Measurements from ENCODE around the gene EIF2B2.

Gene EIF2B2

GRCh38 chr14:75042035-75042434 lies 39.3 kb downstream of the EIF2B2 start:
- H3K4me3 Mint-ChIP-seq, result no peak overlapping the region
- peaks cover 34% of the 10 kb centered on the region for H3K4me1 Mint-ChIP-seq
- peaks cover 14% of the 10 kb centered on the region for H3K36me3 Mint-ChIP-seq
- no peaks in the 10 kb centered on the region for H3K9me3 Mint-ChIP-seq
- H3K27ac Mint-ChIP-seq, result no peak overlapping the region
- H3K27me3 Mint-ChIP-seq, result no peaks in the 10 kb centered on the region

GRCh38 chr14:75044322-75044721 lies 41.6 kb downstream of the EIF2B2 start:
- H3K27ac Mint-ChIP-seq, result no peak overlapping the region
- H3K36me3 Mint-ChIP-seq, result peaks cover 26% of the 10 kb centered on the region
- peaks cover 54% of the 10 kb centered on the region for H3K4me1 Mint-ChIP-seq
- H3K9me3 Mint-ChIP-seq, result no peaks in the 10 kb centered on the region
- H3K27me3 Mint-ChIP-seq, result no peaks in the 10 kb centered on the region
- no peak overlapping the region for H3K4me3 Mint-ChIP-seq

- H3K4me3 Mint-ChIP-seq, result peak overlapping the region; percentile 7
- H3K27ac Mint-ChIP-seq, result no peak overlapping the region
- peaks cover 29% of the 10 kb centered on the region for H3K36me3 Mint-ChIP-seq
- no peaks in the 10 kb centered on the region for H3K9me3 Mint-ChIP-seq
- H3K4me1 Mint-ChIP-seq, result peaks cover 59% of the 10 kb centered on the region
- H3K27me3 Mint-ChIP-seq, result no peaks in the 10 kb centered on the region
These were observed 42.0 kb downstream of the EIF2B2 start for GRCh38 chr14:75044752-75045151.

- Mint-ChIP-seq H3K9me3 (no peaks in the 10 kb centered on the region), H3K4me3 (no peak overlapping the region), H3K4me1 (peaks cover 70% of the 10 kb centered on the region), H3K27me3 (no peaks in the 10 kb centered on the region), H3K36me3 (peaks cover 30% of the 10 kb centered on the region), H3K27ac (no peak overlapping the region)
These were observed 43.6 kb downstream of the EIF2B2 start for GRCh38 chr14:75046275-75046674.

GRCh38 chr14:75046899-75047298 lies 44.2 kb downstream of the EIF2B2 start:
- Mint-ChIP-seq H3K4me3 (no peak overlapping the region), H3K9me3 (no peaks in the 10 kb centered on the region), H3K36me3 (peaks cover 30% of the 10 kb centered on the region), H3K27me3 (no peaks in the 10 kb centered on the region), H3K27ac (no peak overlapping the region), H3K4me1 (peaks cover 75% of the 10 kb centered on the region)

- Mint-ChIP-seq H3K27me3 (no peaks in the 10 kb centered on the region), H3K27ac (no peak overlapping the region), H3K9me3 (no peaks in the 10 kb centered on the region), H3K4me1 (peaks cover 75% of the 10 kb centered on the region), H3K36me3 (peaks cover 29% of the 10 kb centered on the region), H3K4me3 (no peak overlapping the region)
These were observed 44.8 kb downstream of the EIF2B2 start for GRCh38 chr14:75047506-75047905.

- Mint-ChIP-seq H3K36me3 (peaks cover 29% of the 10 kb centered on the region), H3K27me3 (no peaks in the 10 kb centered on the region), H3K4me3 (no peak overlapping the region), H3K27ac (no peak overlapping the region), H3K9me3 (no peaks in the 10 kb centered on the region), H3K4me1 (peaks cover 75% of the 10 kb centered on the region)
These were observed 45.4 kb downstream of the EIF2B2 start for GRCh38 chr14:75048101-75048500.

- Mint-ChIP-seq H3K9me3 (no peaks in the 10 kb centered on the region), H3K27ac (no peak overlapping the region), H3K4me3 (no peak overlapping the region), H3K4me1 (peaks cover 70% of the 10 kb centered on the region), H3K36me3 (peaks cover 29% of the 10 kb centered on the region), H3K27me3 (no peaks in the 10 kb centered on the region)
These were observed 46.4 kb downstream of the EIF2B2 start for GRCh38 chr14:75049136-75049535.

GRCh38 chr14:75049731-75050201 lies 47.0 kb downstream of the EIF2B2 start:
- peaks cover 64% of the 10 kb centered on the region for H3K4me1 Mint-ChIP-seq
- peak overlapping the region; percentile 94 for H3K4me3 Mint-ChIP-seq
- no peak overlapping the region for H3K27ac Mint-ChIP-seq
- H3K9me3 Mint-ChIP-seq, result no peaks in the 10 kb centered on the region
- H3K36me3 Mint-ChIP-seq, result peaks cover 29% of the 10 kb centered on the region
- H3K27me3 Mint-ChIP-seq, result no peaks in the 10 kb centered on the region

- Mint-ChIP-seq H3K27me3 (no peaks in the 10 kb centered on the region), H3K27ac (peak within 1 kb of the TSS; percentile 96), H3K36me3 (peaks cover 29% of the 10 kb centered on the region), H3K4me1 (peaks cover 56% of the 10 kb centered on the region), H3K9me3 (no peaks in the 10 kb centered on the region), H3K4me3 (peak within 1 kb of the TSS; percentile 94)
These were observed 48.3 kb downstream of the EIF2B2 start, which contains the start of gene MLH3 for GRCh38 chr14:75050852-75051555. Gene MLH3, minus strand, starts transcription at chr14:75051467. Its CDS starts 1,812 bp downstream, at chr14:75049655.

GRCh38 chr14:75051556-75051899 lies 48.8 kb downstream of the EIF2B2 start:
- Mint-ChIP-seq H3K4me3 (peak overlapping the region; percentile 94), H3K9me3 (no peaks in the 10 kb centered on the region), H3K27ac (peak overlapping the region; percentile 96), H3K4me1 (peaks cover 51% of the 10 kb centered on the region), H3K36me3 (peaks cover 29% of the 10 kb centered on the region), H3K27me3 (no peaks in the 10 kb centered on the region)

- H3K27me3 Mint-ChIP-seq, result no peaks in the 10 kb centered on the region
- no peak overlapping the region for H3K27ac Mint-ChIP-seq
- H3K36me3 Mint-ChIP-seq, result peaks cover 14% of the 10 kb centered on the region
- no peaks in the 10 kb centered on the region for H3K9me3 Mint-ChIP-seq
- H3K4me3 Mint-ChIP-seq, result no peak overlapping the region
- H3K4me1 Mint-ChIP-seq, result peaks cover 30% of the 10 kb centered on the region
These were observed 50.9 kb downstream of the EIF2B2 start for GRCh38 chr14:75053396-75054291.

- peaks cover 26% of the 10 kb centered on the region for H3K4me1 Mint-ChIP-seq
These were observed 51.7 kb downstream of the EIF2B2 start for GRCh38 chr14:75054421-75054820.

GRCh38 chr14:75059642-75060041 lies 56.9 kb downstream of the EIF2B2 start:
- Mint-ChIP-seq H3K4me1 (peaks cover 37% of the 10 kb centered on the region), H3K36me3 (peaks cover 10% of the 10 kb centered on the region), H3K9me3 (no peaks in the 10 kb centered on the region), H3K4me3 (no peak overlapping the region), H3K27ac (no peak overlapping the region), H3K27me3 (no peaks in the 10 kb centered on the region)

More at GRCh38 chr14:75054421-75054820, 51.7 kb downstream of the EIF2B2 start:
- Mint-ChIP-seq H3K4me3 (no peak overlapping the region), H3K36me3 (peaks cover 11% of the 10 kb centered on the region), H3K27ac (no peak overlapping the region), H3K27me3 (no peaks in the 10 kb centered on the region), H3K9me3 (no peaks in the 10 kb centered on the region)

- Mint-ChIP-seq H3K4me1 (peaks cover 37% of the 10 kb centered on the region), H3K27ac (no peak overlapping the region), H3K27me3 (no peaks in the 10 kb centered on the region)
These were observed 57.7 kb downstream of the EIF2B2 start for GRCh38 chr14:75060420-75060819.

More at GRCh38 chr14:75060420-75060819, 57.7 kb downstream of the EIF2B2 start:
- Mint-ChIP-seq H3K36me3 (peaks cover 10% of the 10 kb centered on the region), H3K9me3 (no peaks in the 10 kb centered on the region), H3K4me3 (no peak overlapping the region)

Data from activated naive CD4-positive, alpha-beta T cell treated with anti-CD3 and anti-CD28 coated beads, Interleukin-2, amount 50 U/mL, for 24 hours (primary cell).